ENCODE results near the gene WDR93.

DNA sequence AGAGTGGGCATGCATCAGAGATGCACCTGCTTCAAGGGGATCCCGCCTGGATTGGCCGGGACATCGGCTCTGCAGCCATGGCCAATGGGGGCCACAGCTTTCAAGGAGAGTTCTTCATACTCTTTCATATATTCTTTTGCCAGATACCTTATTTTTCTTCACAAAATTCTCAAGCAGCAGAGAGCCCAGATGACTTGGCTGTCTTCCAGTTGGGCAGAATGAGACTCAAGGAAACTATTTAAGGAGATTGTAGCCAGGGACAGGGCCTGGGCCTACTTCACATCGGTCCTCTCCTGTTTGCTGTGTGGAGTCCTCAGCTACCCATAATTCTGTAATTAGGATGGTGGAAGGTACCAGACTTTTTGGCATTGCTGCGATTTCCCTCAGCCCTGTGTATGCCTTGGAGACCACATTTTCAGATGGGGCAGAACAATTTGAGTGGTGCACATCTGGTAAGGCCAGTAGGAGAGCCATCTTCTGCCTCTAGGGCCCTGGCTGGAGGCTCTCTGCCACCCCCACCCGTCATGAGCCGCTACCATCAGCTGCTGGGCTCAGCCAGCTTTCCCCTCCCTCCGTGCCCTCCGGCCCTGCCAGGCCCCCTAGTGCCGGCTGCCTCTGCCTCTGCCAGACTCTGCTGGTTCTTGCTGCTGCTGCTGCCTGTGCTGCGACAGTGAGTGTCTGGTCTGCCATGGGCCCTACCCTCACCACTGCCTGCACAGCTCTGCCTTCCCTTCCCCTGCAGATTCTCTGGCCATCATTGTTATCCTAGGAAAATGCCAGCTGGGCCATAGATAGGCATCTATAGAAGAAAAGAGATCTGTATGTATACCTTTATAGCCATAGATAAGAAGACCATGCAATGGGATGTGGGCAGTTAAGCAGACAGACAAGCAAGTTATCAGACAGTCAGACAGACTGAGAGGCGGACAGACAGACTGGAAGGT lies 18.1 kb upstream of the WDR93 start:
- no peak for TF ChIP-seq POLR2AphosphoS5 (IDR thresholded peaks at IDR 0.05; ENCODE audit: low read depth, low read length)
- no peak for TF ChIP-seq POLR2A (IDR thresholded peaks at IDR 0.05; ENCODE audit: low read depth, low read length)
- no peak for TF ChIP-seq POU2F2 (IDR thresholded peaks at IDR 0.05; ENCODE audit: low read depth, low read length)
